ENCODE data around the gene CLMP. TPM values are rescaled to one million over a fixed set of nuclear protein-coding genes. Genes with fewer than 3 reads are reported as not detected.

Gene CLMP
- total RNA-seq, 1 experiment from 2014 or later = 3.2 TPM

GRCh38 chr11:123143476-123143875 is 51.6 kb downstream of the CLMP start:
- ATAC-seq = no peak
- Histone ChIP-seq H3K9me2 (ENCODE audit: insufficient read depth) (no peaks in the 10 kb centered on the region), H3K9me3 (ENCODE audit: control insufficient read depth in 1 of 2, insufficient read depth in 1 of 2, low read depth in 1 of 2, low read length in 2 of 2) (no peaks in the 10 kb centered on the region), H2AFZ (ENCODE audit: low read depth, low read length, poor library complexity, severe bottlenecking) (no peak overlapping the region), H4K20me1 (ENCODE audit: insufficient read depth) (no peaks in the 10 kb centered on the region), H3K4me3 (replicated peaks in 1 of 2; ENCODE audit: low read depth in 1 of 2, low read length in 2 of 2) (no peak overlapping the region), H3K9ac (ENCODE audit: low read length) (no peak overlapping the region), H3K4me2 (ENCODE audit: low read length) (no peak overlapping the region), H3K27me3 (ENCODE audit: insufficient read depth, low read length) (no peaks in the 10 kb centered on the region), H3K27ac (ENCODE audit: low read depth, low read length) (no peak overlapping the region), H3K79me2 (ENCODE audit: insufficient read depth, low read length) (no peaks in the 10 kb centered on the region), H3K36me3 (ENCODE audit: control insufficient read depth in 1 of 2, insufficient read depth in 2 of 2, low read length in 2 of 2) (no peaks in the 10 kb centered on the region), H3K4me1 (ENCODE audit: control insufficient read depth in 1 of 2, insufficient read depth in 2 of 2, low read length in 2 of 2) (peaks cover 14 to 29% of the 10 kb centered on the region in 2 experiments; a peak in 3 of 4 replicates)
- CTCF ChIA-PET = no interaction called here
- no peak for DNase-seq (ENCODE audit: low read depth, low spot score)
- intact Hi-C loops (cut with micrococcal nuclease) = no loop called here
- TF ChIP-seq CEBPB (IDR thresholded peaks at IDR 0.05; ENCODE audit: low read depth) (no peak), EZH2phosphoT487 (IDR thresholded peaks at IDR 0.05; ENCODE audit: borderline replicate concordance) (no peak), EZH2 (IDR thresholded peaks at IDR 0.05) (no peak)
- BruUV-seq (replicated peaks) = no TSS peak
- POLR2A ChIA-PET = no interaction called here
- RAD21 ChIA-PET (ENCODE audit: low non-redundant PET in 1 of 2, low total read pairs in 2 of 2, uncharacterized antibody in 2 of 2, unreplicated experiment in 2 of 2) = no interaction called here

GRCh38 chr11:123139206-123139605 is 55.8 kb downstream of the CLMP start:
- Histone ChIP-seq H2AFZ (ENCODE audit: low read depth, low read length, poor library complexity, severe bottlenecking) (no peak overlapping the region), H3K79me2 (ENCODE audit: insufficient read depth, low read length) (no peaks in the 10 kb centered on the region), H3K9me3 (ENCODE audit: control insufficient read depth in 1 of 2, insufficient read depth in 1 of 2, low read depth in 1 of 2, low read length in 2 of 2) (no peaks in the 10 kb centered on the region), H3K27me3 (ENCODE audit: insufficient read depth, low read length) (no peaks in the 10 kb centered on the region), H4K20me1 (ENCODE audit: insufficient read depth) (no peaks in the 10 kb centered on the region), H3K36me3 (ENCODE audit: control insufficient read depth in 1 of 2, insufficient read depth in 2 of 2, low read length in 2 of 2) (no peaks in the 10 kb centered on the region), H3K4me2 (ENCODE audit: low read length) (no peak overlapping the region), H3K4me3 (replicated peaks in 1 of 2; ENCODE audit: low read depth in 1 of 2, low read length in 2 of 2) (no peak overlapping the region), H3K4me1 (ENCODE audit: control insufficient read depth in 1 of 2, insufficient read depth in 2 of 2, low read length in 2 of 2) (peaks cover 0 to 4% of the 10 kb centered on the region in 2 experiments; a peak in 1 of 4 replicates), H3K27ac (ENCODE audit: low read depth, low read length) (no peak overlapping the region), H3K9ac (ENCODE audit: low read length) (no peak overlapping the region), H3K9me2 (ENCODE audit: insufficient read depth) (no peaks in the 10 kb centered on the region)
- ChIA-PET POLR2A (no interaction called here), RAD21 (ENCODE audit: low non-redundant PET in 1 of 2, low total read pairs in 2 of 2, uncharacterized antibody in 2 of 2, unreplicated experiment in 2 of 2) (no interaction called here), CTCF (no interaction called here)
- TF ChIP-seq, protein P1, sequence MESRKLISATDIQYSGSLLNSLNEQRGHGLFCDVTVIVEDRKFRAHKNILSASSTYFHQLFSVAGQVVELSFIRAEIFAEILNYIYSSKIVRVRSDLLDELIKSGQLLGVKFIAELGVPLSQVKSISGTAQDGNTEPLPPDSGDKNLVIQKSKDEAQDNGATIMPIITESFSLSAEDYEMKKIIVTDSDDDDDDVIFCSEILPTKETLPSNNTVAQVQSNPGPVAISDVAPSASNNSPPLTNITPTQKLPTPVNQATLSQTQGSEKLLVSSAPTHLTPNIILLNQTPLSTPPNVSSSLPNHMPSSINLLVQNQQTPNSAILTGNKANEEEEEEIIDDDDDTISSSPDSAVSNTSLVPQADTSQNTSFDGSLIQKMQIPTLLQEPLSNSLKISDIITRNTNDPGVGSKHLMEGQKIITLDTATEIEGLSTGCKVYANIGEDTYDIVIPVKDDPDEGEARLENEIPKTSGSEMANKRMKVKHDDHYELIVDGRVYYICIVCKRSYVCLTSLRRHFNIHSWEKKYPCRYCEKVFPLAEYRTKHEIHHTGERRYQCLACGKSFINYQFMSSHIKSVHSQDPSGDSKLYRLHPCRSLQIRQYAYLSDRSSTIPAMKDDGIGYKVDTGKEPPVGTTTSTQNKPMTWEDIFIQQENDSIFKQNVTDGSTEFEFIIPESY (IDR thresholded peaks at IDR 0.05; ENCODE audit: extremely low read depth, insufficient replicate concordance, low read length) = no peak
- TF ChIP-seq, protein P2, sequence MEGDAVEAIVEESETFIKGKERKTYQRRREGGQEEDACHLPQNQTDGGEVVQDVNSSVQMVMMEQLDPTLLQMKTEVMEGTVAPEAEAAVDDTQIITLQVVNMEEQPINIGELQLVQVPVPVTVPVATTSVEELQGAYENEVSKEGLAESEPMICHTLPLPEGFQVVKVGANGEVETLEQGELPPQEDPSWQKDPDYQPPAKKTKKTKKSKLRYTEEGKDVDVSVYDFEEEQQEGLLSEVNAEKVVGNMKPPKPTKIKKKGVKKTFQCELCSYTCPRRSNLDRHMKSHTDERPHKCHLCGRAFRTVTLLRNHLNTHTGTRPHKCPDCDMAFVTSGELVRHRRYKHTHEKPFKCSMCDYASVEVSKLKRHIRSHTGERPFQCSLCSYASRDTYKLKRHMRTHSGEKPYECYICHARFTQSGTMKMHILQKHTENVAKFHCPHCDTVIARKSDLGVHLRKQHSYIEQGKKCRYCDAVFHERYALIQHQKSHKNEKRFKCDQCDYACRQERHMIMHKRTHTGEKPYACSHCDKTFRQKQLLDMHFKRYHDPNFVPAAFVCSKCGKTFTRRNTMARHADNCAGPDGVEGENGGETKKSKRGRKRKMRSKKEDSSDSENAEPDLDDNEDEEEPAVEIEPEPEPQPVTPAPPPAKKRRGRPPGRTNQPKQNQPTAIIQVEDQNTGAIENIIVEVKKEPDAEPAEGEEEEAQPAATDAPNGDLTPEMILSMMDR (IDR thresholded peaks at IDR 0.05 in 2 of 3, conservative IDR thresholded peaks at IDR 0.05 in 1 of 3; ENCODE audit: borderline replicate concordance in 1 of 3, insufficient read depth in 1 of 3, low read depth in 2 of 3, low read length in 2 of 3) = no peak
- TF ChIP-seq ZFX (IDR thresholded peaks at IDR 0.05) (no peak), ELF1 (IDR thresholded peaks at IDR 0.05; ENCODE audit: borderline replicate concordance, low read depth) (no peak), SRF (IDR thresholded peaks at IDR 0.05; ENCODE audit: low read depth) (no peak), EZH2 (IDR thresholded peaks at IDR 0.05) (no peak), ZNF274 (IDR thresholded peaks at IDR 0.05; ENCODE audit: low read depth, low read length) (no peak), MAX (IDR thresholded peaks at IDR 0.05) (no peak)
- no TSS peak for BruUV-seq (replicated peaks)
- ATAC-seq = no peak
- intact Hi-C loops (cut with micrococcal nuclease) = no loop called here
- no peak for DNase-seq (ENCODE audit: low read depth, low spot score)

All from HCT116 (cell line).